Natural killer cell (primary cell): ENCODE measurements around the gene NAT10. TPM values are rescaled to one million over a fixed set of nuclear protein-coding genes. Genes with fewer than 3 reads are reported as not detected.

Experiments used
- ATAC-seq, 3 donors: fragments of 150-1000 bp in 2 of 3; fragments of 200-7000 bp in 1 of 3; cut with Tn5 transposase; 1 replicate in 1 of 3; 2 replicates in 2 of 3; pipeline ENCODE4 v1.10.0; 2021; ENCODE audit warnings: mild to moderate bottlenecking in 2 of 3, moderate library complexity in 2 of 3
- DNase-seq, 2 donors: peaks; one replicate each; pipeline versions ENCODE4 v3.0.0 to v3.0.0-alpha.2; 2013 to 2021; ENCODE audit warnings: mixed read lengths in 1 of 2
- H3K27ac ChIP-seq: one replicate; pipeline ENCODE4 v1.5.1; 2013; ENCODE audit warnings: mild to moderate bottlenecking, low read length
- H3K27me3 ChIP-seq: one replicate; pipeline ENCODE4 v1.6.1; 2013; ENCODE audit warnings: low read length; ENCODE audit not compliant: control insufficient read depth, insufficient read depth
- H3K36me3 ChIP-seq: one replicate; pipeline ENCODE4 v1.6.1; 2013; ENCODE audit warnings: low read length; ENCODE audit not compliant: control insufficient read depth, insufficient read depth
- H3K4me1 ChIP-seq: one replicate; pipeline ENCODE4 v1.6.1; 2013; ENCODE audit warnings: low read length; ENCODE audit not compliant: control insufficient read depth, insufficient read depth
- H3K4me3 ChIP-seq: one replicate; pipeline ENCODE4 v1.5.1; 2013; ENCODE audit warnings: low read length
- H3K9me3 ChIP-seq: one replicate; pipeline ENCODE4 v1.6.1; 2013; ENCODE audit warnings: low read length; ENCODE audit not compliant: control insufficient read depth, insufficient read depth
- H3K27ac Mint-ChIP-seq, 2 donors: one replicate each; pipeline ENCODE4 v1.8.0; 2022; ENCODE audit warnings: mild to moderate bottlenecking in 2 of 2, mixed read lengths in 2 of 2, moderate library complexity in 1 of 2
- H3K27me3 Mint-ChIP-seq, 2 donors: one replicate each; pipeline ENCODE4 v1.8.0; 2022; ENCODE audit warnings: low read depth in 2 of 2, mixed read lengths in 2 of 2
- H3K36me3 Mint-ChIP-seq: one replicate; pipeline ENCODE4 v1.8.0; 2022; ENCODE audit warnings: mixed read lengths
- H3K4me1 Mint-ChIP-seq, 2 donors: one replicate each; pipeline ENCODE4 v1.8.0; 2022; ENCODE audit warnings: mixed read lengths in 2 of 2
- H3K4me3 Mint-ChIP-seq: one replicate; pipeline ENCODE4 v1.8.0; 2022; ENCODE audit warnings: mild to moderate bottlenecking, moderate library complexity, mixed read lengths
- H3K9me3 Mint-ChIP-seq, 2 donors: one replicate each; pipeline ENCODE4 v1.8.0; 2022; ENCODE audit warnings: mixed read lengths in 2 of 2
- WGBS: methylation state at CpG from one replicate; pipeline ENCODE4 v1.1.7; 2013; ENCODE audit warnings: missing lambda C conversion rate; ENCODE audit not compliant: insufficient coverage; 5-methylcytosine and 5-hydroxymethylcytosine counted together
- intact Hi-C: fragments of 100-400 bp; cut with micrococcal nuclease; formaldehyde crosslinking; loops from one replicate; pipeline ENCODE4 v1.14.2; 2022
- total RNA-seq, 4 donors: library from RNA; stranded (reverse); fragments of 120-200 nt in 1 of 4; gene quantifications; one replicate each; pipeline versions ENCODE4 v1.2.3 to v1.2.4, GENCODE V29; 2013 to 2022
- TF ChIP-seq, protein P1 (sequence below): fragments of 200-600 bp; IDR thresholded peaks from one replicate; pipeline ENCODE4 v1.8.0; 2022; ENCODE audit warnings: antibody characterized with exemption

NAT10 gene
- total RNA-seq, 3 donors from 2014 or later (not counting 1 experiment from before 2014, with no cell fraction given): 40.3 to 53.6 (median 42.8) TPM

DNA sequence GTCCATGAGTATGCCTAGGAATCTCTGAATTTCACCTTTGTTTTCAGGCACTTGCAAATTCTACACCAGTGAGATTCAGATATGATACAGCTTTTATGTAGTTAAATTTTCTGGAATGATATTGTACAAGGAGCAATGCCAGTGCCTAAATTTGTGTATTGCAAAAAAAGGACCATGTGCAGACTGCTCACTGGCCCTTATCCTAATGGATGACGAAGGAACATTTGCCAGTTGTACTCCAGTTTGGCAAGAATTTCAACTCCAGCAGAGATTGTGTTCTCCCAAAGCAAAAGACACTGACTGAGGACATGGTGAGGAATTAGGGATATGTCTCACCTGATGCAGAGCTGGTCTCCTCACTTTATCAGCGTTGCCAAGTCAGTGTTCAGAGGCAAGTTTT lies 8.6 kb downstream of the NAT10 start:
- H3K36me3 Mint-ChIP-seq: peaks cover 42% of the 10 kb centered on the region
- H3K4me1 Mint-ChIP-seq: peaks cover 4 to 8% of the 10 kb centered on the region in 2 donors
- no peak for DNase-seq
- peaks cover 84% of the 10 kb centered on the region for H3K36me3 ChIP-seq
- no peak overlapping the region for H3K27ac ChIP-seq
- H3K27me3 Mint-ChIP-seq: no peaks in the 10 kb centered on the region
- no peaks in the 10 kb centered on the region for H3K4me1 ChIP-seq
- WGBS: 100% methylated on average over 2 of the region's 2 CpGs
- no peaks in the 10 kb centered on the region for H3K9me3 ChIP-seq
- no peak overlapping the region for H3K27ac Mint-ChIP-seq
- no peak overlapping the region for H3K4me3 ChIP-seq
- no peak overlapping the region for H3K4me3 Mint-ChIP-seq
- no peaks in the 10 kb centered on the region for H3K27me3 ChIP-seq
- ATAC-seq: no peak
- intact Hi-C loops: no loop called here
- TF ChIP-seq, protein P1, sequence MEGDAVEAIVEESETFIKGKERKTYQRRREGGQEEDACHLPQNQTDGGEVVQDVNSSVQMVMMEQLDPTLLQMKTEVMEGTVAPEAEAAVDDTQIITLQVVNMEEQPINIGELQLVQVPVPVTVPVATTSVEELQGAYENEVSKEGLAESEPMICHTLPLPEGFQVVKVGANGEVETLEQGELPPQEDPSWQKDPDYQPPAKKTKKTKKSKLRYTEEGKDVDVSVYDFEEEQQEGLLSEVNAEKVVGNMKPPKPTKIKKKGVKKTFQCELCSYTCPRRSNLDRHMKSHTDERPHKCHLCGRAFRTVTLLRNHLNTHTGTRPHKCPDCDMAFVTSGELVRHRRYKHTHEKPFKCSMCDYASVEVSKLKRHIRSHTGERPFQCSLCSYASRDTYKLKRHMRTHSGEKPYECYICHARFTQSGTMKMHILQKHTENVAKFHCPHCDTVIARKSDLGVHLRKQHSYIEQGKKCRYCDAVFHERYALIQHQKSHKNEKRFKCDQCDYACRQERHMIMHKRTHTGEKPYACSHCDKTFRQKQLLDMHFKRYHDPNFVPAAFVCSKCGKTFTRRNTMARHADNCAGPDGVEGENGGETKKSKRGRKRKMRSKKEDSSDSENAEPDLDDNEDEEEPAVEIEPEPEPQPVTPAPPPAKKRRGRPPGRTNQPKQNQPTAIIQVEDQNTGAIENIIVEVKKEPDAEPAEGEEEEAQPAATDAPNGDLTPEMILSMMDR: no peak
- H3K9me3 Mint-ChIP-seq: no peaks in the 10 kb centered on the region

DNA sequence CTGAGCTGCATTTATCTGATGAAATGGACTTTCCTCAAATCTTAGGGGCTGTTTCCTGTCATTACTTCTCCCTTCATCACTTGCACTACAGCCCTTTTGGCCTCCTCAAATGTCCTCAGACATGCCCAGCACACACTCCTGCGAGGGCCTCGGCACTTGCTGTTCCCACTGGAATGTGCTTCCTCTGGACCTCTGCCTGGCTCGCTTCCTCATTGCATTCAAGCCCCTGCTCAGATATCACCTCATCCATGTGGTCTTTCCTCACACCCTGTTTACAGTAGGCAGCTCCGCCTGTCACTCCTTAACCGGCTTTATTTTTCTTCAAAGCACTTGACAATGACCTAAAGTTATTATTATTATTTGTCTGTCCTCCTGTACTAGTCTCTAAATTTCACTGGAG lies 9.0 kb downstream of the NAT10 start:
- peaks cover 39% of the 10 kb centered on the region for H3K36me3 Mint-ChIP-seq
- Histone ChIP-seq H3K27me3 (no peaks in the 10 kb centered on the region), H3K36me3 (peaks cover 84% of the 10 kb centered on the region), H3K27ac (no peak overlapping the region), H3K9me3 (no peaks in the 10 kb centered on the region), H3K4me1 (no peaks in the 10 kb centered on the region), H3K4me3 (no peak overlapping the region)
- no peak overlapping the region for H3K4me3 Mint-ChIP-seq
- no peaks in the 10 kb centered on the region for H3K9me3 Mint-ChIP-seq
- no peak for DNase-seq
- WGBS: over 99% methylated on average over 5 of the region's 5 CpGs
- intact Hi-C loops: no loop called here
- peaks cover under 1 to 4% of the 10 kb centered on the region in 2 donors for H3K4me1 Mint-ChIP-seq
- no peak for ATAC-seq
- TF ChIP-seq, protein P1: no peak
- H3K27me3 Mint-ChIP-seq: no peaks in the 10 kb centered on the region
- H3K27ac Mint-ChIP-seq: no peak overlapping the region

DNA sequence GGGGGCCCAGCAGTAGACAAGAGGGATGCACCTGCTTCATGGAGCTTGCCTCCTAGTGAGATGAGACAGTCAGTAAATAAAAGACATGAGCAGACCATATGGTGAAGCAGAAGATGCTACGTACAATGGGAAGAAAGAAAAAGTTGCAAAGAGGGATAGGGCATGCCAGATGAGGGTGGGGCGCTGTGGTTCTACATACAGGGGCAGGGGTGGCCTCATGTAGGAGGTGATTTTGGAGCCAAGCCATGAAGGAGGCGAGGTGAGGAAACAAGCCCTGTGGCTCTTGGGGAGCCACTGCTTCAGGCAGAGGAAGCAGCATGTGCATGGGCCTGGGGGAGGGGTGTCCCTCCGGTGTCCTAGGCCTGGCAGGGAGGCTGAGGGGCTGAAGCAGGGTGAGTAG lies 15.2 kb downstream of the NAT10 start:
- Histone ChIP-seq H3K27me3 (no peaks in the 10 kb centered on the region), H3K9me3 (no peaks in the 10 kb centered on the region), H3K27ac (no peak overlapping the region), H3K4me3 (no peak overlapping the region), H3K36me3 (peaks cover 79% of the 10 kb centered on the region), H3K4me1 (no peaks in the 10 kb centered on the region)
- no peak for ATAC-seq
- DNase-seq: no peak
- TF ChIP-seq, protein P1: no peak
- WGBS: 95% methylated on average over 4 of the region's 4 CpGs
- Mint-ChIP-seq H3K9me3 (no peaks in the 10 kb centered on the region), H3K36me3 (peaks cover 26% of the 10 kb centered on the region), H3K27ac (no peak overlapping the region), H3K4me1 (no peaks in the 10 kb centered on the region), H3K27me3 (no peaks in the 10 kb centered on the region), H3K4me3 (no peak overlapping the region)
- intact Hi-C loops: no loop called here

DNA sequence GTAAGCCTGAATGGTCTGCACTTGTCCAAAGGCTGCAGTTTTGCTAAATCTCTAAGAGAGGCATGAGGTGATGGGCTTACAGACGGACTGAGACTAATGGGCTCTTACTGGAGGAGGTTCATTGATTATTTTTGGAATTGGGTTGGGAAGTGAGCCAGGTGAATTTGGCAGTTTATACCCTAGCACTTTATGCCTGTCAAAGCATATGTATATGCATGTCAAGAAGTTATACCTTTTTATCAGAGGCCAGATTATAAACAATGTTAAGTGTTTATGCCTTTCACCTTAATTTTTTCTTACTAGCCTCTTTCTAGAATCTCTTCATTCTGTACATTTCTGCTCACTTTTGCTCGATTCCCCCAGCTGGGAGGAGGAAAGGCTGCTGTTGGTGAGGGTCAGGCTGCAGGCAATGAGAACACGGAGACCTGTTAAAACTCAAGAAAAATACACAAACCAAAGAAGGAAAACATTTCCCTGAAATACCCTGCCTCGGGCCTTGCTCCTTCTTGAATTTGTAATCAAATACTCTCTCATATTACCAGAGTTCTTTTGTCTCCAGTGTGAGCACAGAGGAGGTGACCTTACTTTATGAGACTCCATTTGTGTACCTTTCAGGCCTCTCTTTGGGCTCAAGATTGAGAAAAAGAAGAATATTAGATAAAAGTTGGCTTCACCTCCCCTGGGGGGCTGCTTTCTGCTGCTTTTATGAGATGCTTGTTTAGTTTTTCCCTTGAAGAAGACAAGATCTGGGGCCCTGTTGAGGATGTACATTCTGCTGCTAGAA lies 19.6 kb downstream of the NAT10 start:
- no peak overlapping the region for H3K27ac ChIP-seq
- DNase-seq (no peak), ATAC-seq (no peak)
- Mint-ChIP-seq H3K4me1 (no peaks in the 10 kb centered on the region), H3K36me3 (peaks cover 24% of the 10 kb centered on the region), H3K9me3 (no peaks in the 10 kb centered on the region), H3K27me3 (no peaks in the 10 kb centered on the region), H3K27ac (no peak overlapping the region), H3K4me3 (no peak overlapping the region)
- intact Hi-C loops: no loop called here
- no peaks in the 10 kb centered on the region for H3K27me3 ChIP-seq
- no peak overlapping the region for H3K4me3 ChIP-seq
- TF ChIP-seq, protein P1: no peak
- H3K36me3 ChIP-seq: peaks cover 75% of the 10 kb centered on the region
- 93% methylated on average over 3 of the region's 4 CpGs for WGBS
- H3K9me3 ChIP-seq: no peaks in the 10 kb centered on the region
- no peaks in the 10 kb centered on the region for H3K4me1 ChIP-seq
